Loucy (cell line): ENCODE results near the gene RTL10.

Source experiments
- H2AFZ ChIP-seq: fragments of 200-600 bp; sonication (generic); 2 replicates; pipeline ENCODE4 v1.6.0; 2016; ENCODE audit warnings: antibody characterized with exemption, mild to moderate bottlenecking, low read length, moderate library complexity
- H3F3A ChIP-seq: fragments of 200-600 bp; 2 replicates; pipeline ENCODE4 v1.6.0; 2016; ENCODE audit warnings: antibody characterized with exemption, low read depth, mild to moderate bottlenecking
- H3K27me3 ChIP-seq: fragments of 200-600 bp; sonication (generic); 2 replicates; pipeline ENCODE4 v1.6.1; 2014; ENCODE audit warnings: low read length, mild to moderate bottlenecking; ENCODE audit not compliant: insufficient read depth, poor library complexity, severe bottlenecking
- H3K36me3 ChIP-seq: fragments of 200-600 bp; sonication (generic); 2 replicates; pipeline ENCODE4 v1.6.1; 2016; ENCODE audit warnings: low read length; ENCODE audit not compliant: insufficient read depth
- H3K4me1 ChIP-seq: fragments of 200-600 bp; sonication (generic); 2 replicates; pipeline ENCODE4 v1.5.1; 2014; ENCODE audit warnings: low read length, mild to moderate bottlenecking; ENCODE audit not compliant: insufficient read depth, poor library complexity, severe bottlenecking
- H3K4me2 ChIP-seq: fragments of 200-600 bp; sonication (generic); 2 replicates; pipeline ENCODE4 v1.6.0; 2014; ENCODE audit warnings: antibody characterized with exemption, low read length, low read depth, mild to moderate bottlenecking; ENCODE audit not compliant: poor library complexity, severe bottlenecking
- H3K4me3 ChIP-seq: fragments of 200-600 bp; sonication (generic); 2 replicates; pipeline ENCODE4 v1.5.1; 2014; ENCODE audit warnings: low read length, mild to moderate bottlenecking, mixed read lengths; ENCODE audit not compliant: poor library complexity, severe bottlenecking
- H3K79me2 ChIP-seq: fragments of 200-600 bp; sonication (generic); 2 replicates; pipeline ENCODE4 v1.6.1; 2014; ENCODE audit warnings: low read length; ENCODE audit not compliant: insufficient read depth
- H3K9ac ChIP-seq: fragments of 200-600 bp; sonication (generic); 2 replicates; pipeline ENCODE4 v1.6.0; 2014; ENCODE audit warnings: mild to moderate bottlenecking, low read depth, low read length, moderate library complexity; ENCODE audit not compliant: poor library complexity, severe bottlenecking
- H3K9me2 ChIP-seq: fragments of 200-600 bp; sonication (generic); replicated peaks from 2 replicates; pipeline ENCODE4 v1.6.1; 2016; ENCODE audit warnings: low read depth, low read length, mixed read lengths
- H3K9me3 ChIP-seq: fragments of 200-600 bp; sonication (generic); 2 replicates; pipeline ENCODE4 v1.6.1; 2014; ENCODE audit warnings: mild to moderate bottlenecking, antibody characterized with exemption, low read length, low read depth; ENCODE audit not compliant: insufficient read depth
- H4K20me1 ChIP-seq: fragments of 200-600 bp; sonication (generic); 2 replicates; pipeline ENCODE4 v1.6.0; 2014; ENCODE audit warnings: antibody characterized with exemption, low read length, mild to moderate bottlenecking; ENCODE audit not compliant: insufficient read depth, poor library complexity, severe bottlenecking
- EZH2phosphoT487 ChIP-seq: fragments of 200-600 bp; IDR thresholded peaks from 2 replicates; pipeline ENCODE4 v1.6.1; 2018; ENCODE audit warnings: antibody characterized with exemption, mild to moderate bottlenecking, moderate library complexity, borderline replicate concordance
- TF ChIP-seq, protein P1 (sequence below): fragments of 200-600 bp; sonication (generic); conservative IDR thresholded peaks from 2 replicates; pipeline ENCODE4 v1.5.1; 2014; ENCODE audit warnings: mild to moderate bottlenecking, antibody characterized with exemption, low read length

Gene RTL10

GRCh38 chr22:19824212-19824925 lies 30.3 kb downstream of the RTL10 start:
- Histone ChIP-seq H3K9ac (no peak overlapping the region), H3K4me2 (no peak overlapping the region), H3K9me2 (no peaks in the 10 kb centered on the region), H2AFZ (no peak overlapping the region), H3K79me2 (no peaks in the 10 kb centered on the region), H3K4me1 (no peaks in the 10 kb centered on the region), H3K9me3 (no peaks in the 10 kb centered on the region), H3F3A (no peaks in the 10 kb centered on the region), H3K36me3 (no peaks in the 10 kb centered on the region), H3K4me3 (no peak overlapping the region), H3K27me3 (no peaks in the 10 kb centered on the region), H4K20me1 (no peaks in the 10 kb centered on the region)
- TF ChIP-seq, protein P1, sequence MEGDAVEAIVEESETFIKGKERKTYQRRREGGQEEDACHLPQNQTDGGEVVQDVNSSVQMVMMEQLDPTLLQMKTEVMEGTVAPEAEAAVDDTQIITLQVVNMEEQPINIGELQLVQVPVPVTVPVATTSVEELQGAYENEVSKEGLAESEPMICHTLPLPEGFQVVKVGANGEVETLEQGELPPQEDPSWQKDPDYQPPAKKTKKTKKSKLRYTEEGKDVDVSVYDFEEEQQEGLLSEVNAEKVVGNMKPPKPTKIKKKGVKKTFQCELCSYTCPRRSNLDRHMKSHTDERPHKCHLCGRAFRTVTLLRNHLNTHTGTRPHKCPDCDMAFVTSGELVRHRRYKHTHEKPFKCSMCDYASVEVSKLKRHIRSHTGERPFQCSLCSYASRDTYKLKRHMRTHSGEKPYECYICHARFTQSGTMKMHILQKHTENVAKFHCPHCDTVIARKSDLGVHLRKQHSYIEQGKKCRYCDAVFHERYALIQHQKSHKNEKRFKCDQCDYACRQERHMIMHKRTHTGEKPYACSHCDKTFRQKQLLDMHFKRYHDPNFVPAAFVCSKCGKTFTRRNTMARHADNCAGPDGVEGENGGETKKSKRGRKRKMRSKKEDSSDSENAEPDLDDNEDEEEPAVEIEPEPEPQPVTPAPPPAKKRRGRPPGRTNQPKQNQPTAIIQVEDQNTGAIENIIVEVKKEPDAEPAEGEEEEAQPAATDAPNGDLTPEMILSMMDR: no peak
- TF ChIP-seq EZH2phosphoT487: no peak

- H3K4me1 ChIP-seq: no peaks in the 10 kb centered on the region
- no peaks in the 10 kb centered on the region for H4K20me1 ChIP-seq
- H3K9ac ChIP-seq: no peak overlapping the region
- no peak overlapping the region for H3K4me3 ChIP-seq
- no peaks in the 10 kb centered on the region for H3K27me3 ChIP-seq
- no peak overlapping the region for H3K4me2 ChIP-seq
- no peaks in the 10 kb centered on the region for H3F3A ChIP-seq
- no peak for TF ChIP-seq EZH2phosphoT487
- TF ChIP-seq, protein P1: no peak
- H3K9me2 ChIP-seq: no peaks in the 10 kb centered on the region
- no peaks in the 10 kb centered on the region for H3K36me3 ChIP-seq
- no peak overlapping the region for H2AFZ ChIP-seq
- no peaks in the 10 kb centered on the region for H3K9me3 ChIP-seq
- H3K79me2 ChIP-seq: no peaks in the 10 kb centered on the region
Measured at GRCh38 chr22:19823902-19824211, 30.8 kb downstream of the RTL10 start.

GRCh38 chr22:19823191-19823901 lies 31.3 kb downstream of the RTL10 start:
- TF ChIP-seq, protein P1: no peak
- TF ChIP-seq EZH2phosphoT487: no peak
- Histone ChIP-seq H3K9me2 (no peaks in the 10 kb centered on the region), H3K4me1 (no peaks in the 10 kb centered on the region), H4K20me1 (no peaks in the 10 kb centered on the region), H3K9ac (no peak overlapping the region), H3K27me3 (no peaks in the 10 kb centered on the region), H3K4me2 (no peak overlapping the region), H3K4me3 (no peak overlapping the region), H3K79me2 (no peaks in the 10 kb centered on the region), H3K9me3 (no peaks in the 10 kb centered on the region), H2AFZ (no peak overlapping the region), H3K36me3 (no peaks in the 10 kb centered on the region), H3F3A (no peaks in the 10 kb centered on the region)
